OCI-LY7 (cell line): ENCODE measurements around the gene MISP3. TPM values are rescaled to one million over a fixed set of nuclear protein-coding genes. Genes with fewer than 3 reads are reported as not detected.

Source experiments
- BruUV-seq: library from RNA; stranded (reverse); fragments of 400-500 nt; replicated peaks from 2 replicates; lab custom pipeline; 2021; lab: Mats Ljungman, UMichigan
- CTCF ChIA-PET: fragments of 300-600 bp; sonication (Branson Sonifier 250); formaldehyde crosslinking; loops from one replicate; lab custom pipeline; 2022; ENCODE audit warnings: antibody characterized with exemption; ENCODE audit not compliant: unreplicated experiment; lab: Charles Lee
- POLR2A ChIA-PET: fragments of 300-600 bp; sonication (Branson Sonifier 250); formaldehyde crosslinking; loops from one replicate; lab custom pipeline; 2022; ENCODE audit warnings: antibody characterized with exemption; lab: Charles Lee
- DNase-seq: peaks from one replicate; pipeline ENCODE4 v3.0.0-alpha.2; 2015; ENCODE audit warnings: low spot score
- H2AFZ ChIP-seq: fragments of 200-600 bp; sonication (generic), shearing (Covaris generic); 2 replicates; pipeline ENCODE4 v1.6.1; 2014; ENCODE audit warnings: mild to moderate bottlenecking, antibody characterized with exemption, low read length, moderate library complexity
- H3K27ac ChIP-seq: fragments of 200-600 bp; sonication (generic); 2 replicates; pipeline ENCODE4 v1.5.1; 2014; ENCODE audit warnings: mixed run types, low read depth, mild to moderate bottlenecking, moderate library complexity, low read length, inconsistent platforms; ENCODE audit not compliant: poor library complexity, severe bottlenecking
- H3K36me3 ChIP-seq: fragments of 200-600 bp; sonication (generic); 2 replicates; pipeline ENCODE4 v1.6.1; 2014; ENCODE audit warnings: mild to moderate bottlenecking, antibody characterized with exemption, low read length, moderate library complexity, mixed read lengths; ENCODE audit not compliant: insufficient read depth
- H3K4me1 ChIP-seq: fragments of 200-600 bp; sonication (generic); 2 replicates; pipeline ENCODE4 v1.5.1; 2014; ENCODE audit warnings: mild to moderate bottlenecking, low read length; ENCODE audit not compliant: insufficient read depth, poor library complexity, severe bottlenecking
- H3K4me2 ChIP-seq: fragments of 200-600 bp; sonication (generic); 2 replicates; pipeline ENCODE4 v1.6.1; 2014; ENCODE audit warnings: mild to moderate bottlenecking, low read length
- H3K4me3 ChIP-seq: fragments of 200-600 bp; sonication (generic); 2 replicates; pipeline ENCODE4 v1.5.1; 2014; ENCODE audit warnings: mild to moderate bottlenecking, low read depth, low read length; ENCODE audit not compliant: poor library complexity, severe bottlenecking
- H3K79me2 ChIP-seq: fragments of 200-600 bp; sonication (generic); 2 replicates; pipeline ENCODE4 v1.6.1; 2016; ENCODE audit warnings: low read depth, mild to moderate bottlenecking, low read length, moderate library complexity, mixed read lengths; ENCODE audit not compliant: insufficient read depth
- H3K9me2 ChIP-seq: fragments of 200-600 bp; sonication (generic); 2 replicates; pipeline ENCODE4 v1.6.1; 2016; ENCODE audit warnings: mild to moderate bottlenecking, low read length, mixed read lengths; ENCODE audit not compliant: insufficient read depth
- H3K9me3 ChIP-seq: fragments of 200-600 bp; sonication (generic); 2 replicates; pipeline ENCODE4 v1.6.1; 2014; ENCODE audit warnings: mild to moderate bottlenecking, mixed run types, low read length, mixed read lengths
- H4K20me1 ChIP-seq: fragments of 200-600 bp; sonication (generic); 2 replicates; pipeline ENCODE4 v1.6.1; 2014; ENCODE audit warnings: mild to moderate bottlenecking, antibody characterized with exemption, low read length, moderate library complexity, mixed read lengths; ENCODE audit not compliant: insufficient read depth
- CTCF ChIP-seq: fragments of 200-600 bp; sonication (generic); conservative IDR thresholded peaks from 2 replicates; pipeline ENCODE4 v1.5.1; 2014; ENCODE audit warnings: mild to moderate bottlenecking, antibody characterized with exemption, low read length, moderate library complexity, mixed read lengths
- EZH2phosphoT487 ChIP-seq: fragments of 200-600 bp; sonication (generic); IDR thresholded peaks from 2 replicates; pipeline ENCODE4 v1.6.1; 2018; ENCODE audit warnings: low read depth, borderline replicate concordance, mild to moderate bottlenecking, mixed run types, antibody characterized with exemption, low read length, moderate library complexity, mixed read lengths
- intact Hi-C: fragments of 100-400 bp; cut with micrococcal nuclease; formaldehyde crosslinking; loops from one replicate; pipeline ENCODE4 v1.10.0; 2022; ENCODE audit not compliant: unreplicated experiment
- total RNA-seq, 2 experiments: library from RNA; depleted of rRNA in 1 of 2; stranded (reverse); fragments of >200 nt in 1 of 2; shearing (Covaris generic) in 1 of 2; gene quantifications; 2 replicates each; pipeline ENCODE4 v1.2.3, GENCODE V29; 2014 to 2022

MISP3 gene
- total RNA-seq, 2 experiments from 2014 or later: 3.3 to 3.9 TPM

GRCh38 chr19:14111486-14111885 lies 38.9 kb downstream of the MISP3 start:
- no peaks in the 10 kb centered on the region for H4K20me1 ChIP-seq
- no peak overlapping the region for H3K4me3 ChIP-seq
- no peak for DNase-seq
- BruUV-seq: no TSS peak
- no peak overlapping the region for H2AFZ ChIP-seq
- ChIA-PET CTCF (no interaction called here), POLR2A (no interaction called here)
- intact Hi-C loops: no loop called here
- TF ChIP-seq CTCF (no peak), EZH2phosphoT487 (no peak)
- no peak overlapping the region for H3K27ac ChIP-seq
- H3K4me1 ChIP-seq: peaks cover 20% of the 10 kb centered on the region
- H3K4me2 ChIP-seq: no peak overlapping the region
- no peaks in the 10 kb centered on the region for H3K9me3 ChIP-seq
- no peaks in the 10 kb centered on the region for H3K9me2 ChIP-seq
- H3K36me3 ChIP-seq: no peaks in the 10 kb centered on the region
- H3K79me2 ChIP-seq: no peaks in the 10 kb centered on the region; the same call in 1 of the 2 replicates

- POLR2A ChIA-PET: no interaction called here
- DNase-seq: no peak
- no peak overlapping the region for H3K4me3 ChIP-seq
- H3K27ac ChIP-seq: no peak overlapping the region
- no peaks in the 10 kb centered on the region for H3K9me3 ChIP-seq
- intact Hi-C loops: no loop called here
- no peaks in the 10 kb centered on the region for H3K9me2 ChIP-seq
- no peak for TF ChIP-seq CTCF
- no TSS peak for BruUV-seq
- CTCF ChIA-PET: no interaction called here
- no peak overlapping the region for H2AFZ ChIP-seq
- no peak overlapping the region for H3K4me2 ChIP-seq
- no peaks in the 10 kb centered on the region; the same call in 1 of the 2 replicates for H3K79me2 ChIP-seq
- peaks cover 24% of the 10 kb centered on the region for H3K4me1 ChIP-seq
- H4K20me1 ChIP-seq: no peaks in the 10 kb centered on the region
- no peaks in the 10 kb centered on the region for H3K36me3 ChIP-seq
Observed at GRCh38 chr19:14112051-14112808, 39.6 kb downstream of the MISP3 start.

GRCh38 chr19:14112809-14113385 lies 40.3 kb downstream of the MISP3 start:
- ChIA-PET POLR2A (no interaction called here), CTCF (no interaction called here)
- peaks cover 24% of the 10 kb centered on the region for H3K4me1 ChIP-seq
- H3K4me2 ChIP-seq: peak overlapping the region; percentile 24; the same call in 1 of the 2 replicates
- no peaks in the 10 kb centered on the region for H4K20me1 ChIP-seq
- DNase-seq: no peak
- no TSS peak for BruUV-seq
- H2AFZ ChIP-seq: no peak overlapping the region
- intact Hi-C loops: no loop called here
- H3K27ac ChIP-seq: no peak overlapping the region
- no peaks in the 10 kb centered on the region for H3K9me2 ChIP-seq
- TF ChIP-seq CTCF: no peak
- no peak for TF ChIP-seq EZH2phosphoT487
- no peak overlapping the region for H3K4me3 ChIP-seq
- no peaks in the 10 kb centered on the region for H3K36me3 ChIP-seq
- H3K79me2 ChIP-seq: no peaks in the 10 kb centered on the region; the same call in 1 of the 2 replicates
- H3K9me3 ChIP-seq: no peaks in the 10 kb centered on the region
